ENCODE data around the gene PITPNB.

DNA sequence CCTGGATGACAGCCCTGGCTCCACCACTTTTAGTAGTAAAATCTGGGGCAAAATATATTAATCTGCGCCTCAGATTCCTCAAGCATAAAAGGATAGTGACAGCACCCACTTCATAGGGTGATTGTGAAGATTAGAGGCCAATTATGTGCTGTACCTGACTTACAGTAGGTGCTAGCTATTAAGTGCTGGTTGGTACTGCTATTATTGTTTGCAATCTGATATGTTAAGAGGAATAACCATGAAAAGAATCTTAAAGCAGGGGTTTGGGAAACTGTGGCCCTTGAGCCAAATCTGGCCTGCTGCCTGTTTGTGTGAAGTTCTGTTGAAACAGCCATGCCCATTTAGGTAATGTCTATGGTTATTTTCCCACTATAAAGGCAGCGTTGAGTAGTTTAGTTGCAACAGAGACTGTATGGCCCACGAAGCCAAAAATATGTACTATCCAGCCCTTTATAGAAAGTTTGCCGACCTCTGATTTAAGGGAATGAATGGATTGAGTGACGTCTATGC is 72.8 kb downstream of the PITPNB start:
- TF ChIP-seq, protein P1, sequence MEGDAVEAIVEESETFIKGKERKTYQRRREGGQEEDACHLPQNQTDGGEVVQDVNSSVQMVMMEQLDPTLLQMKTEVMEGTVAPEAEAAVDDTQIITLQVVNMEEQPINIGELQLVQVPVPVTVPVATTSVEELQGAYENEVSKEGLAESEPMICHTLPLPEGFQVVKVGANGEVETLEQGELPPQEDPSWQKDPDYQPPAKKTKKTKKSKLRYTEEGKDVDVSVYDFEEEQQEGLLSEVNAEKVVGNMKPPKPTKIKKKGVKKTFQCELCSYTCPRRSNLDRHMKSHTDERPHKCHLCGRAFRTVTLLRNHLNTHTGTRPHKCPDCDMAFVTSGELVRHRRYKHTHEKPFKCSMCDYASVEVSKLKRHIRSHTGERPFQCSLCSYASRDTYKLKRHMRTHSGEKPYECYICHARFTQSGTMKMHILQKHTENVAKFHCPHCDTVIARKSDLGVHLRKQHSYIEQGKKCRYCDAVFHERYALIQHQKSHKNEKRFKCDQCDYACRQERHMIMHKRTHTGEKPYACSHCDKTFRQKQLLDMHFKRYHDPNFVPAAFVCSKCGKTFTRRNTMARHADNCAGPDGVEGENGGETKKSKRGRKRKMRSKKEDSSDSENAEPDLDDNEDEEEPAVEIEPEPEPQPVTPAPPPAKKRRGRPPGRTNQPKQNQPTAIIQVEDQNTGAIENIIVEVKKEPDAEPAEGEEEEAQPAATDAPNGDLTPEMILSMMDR (IDR thresholded peaks at IDR 0.05), result no peak
- TF ChIP-seq POLR2AphosphoS5 (IDR thresholded peaks at IDR 0.05), result no peak

All from suprapubic skin (tissue), 3 donors.